ENCODE measurements around the gene OBP2A.
"Not testable (repeated sequence)": the region's sequence is repeated elsewhere in the genome, so short reads cannot be mapped to it uniquely, and the experiment has no call there.

Gene OBP2A

GRCh38 chr9:135525241-135526088 lies 20.5 kb upstream of the OBP2A start:
- DNase-seq = no peak

- DNase-seq = no peak
These were observed 19.7 kb upstream of the OBP2A start for GRCh38 chr9:135526089-135526729.

GRCh38 chr9:135526730-135527571 lies 19.0 kb upstream of the OBP2A start:
- DNase-seq = no peak

- DNase-seq = not testable (repeated sequence)
These were observed 17.0 kb upstream of the OBP2A start for GRCh38 chr9:135528842-135529435.

GRCh38 chr9:135530146-135530545 lies 15.8 kb upstream of the OBP2A start:
- DNase-seq = no peak

GRCh38 chr9:135531096-135531495 lies 14.8 kb upstream of the OBP2A start:
- DNase-seq = no peak

- no peak for DNase-seq
These were observed 12.8 kb upstream of the OBP2A start for GRCh38 chr9:135533113-135533512.

- DNase-seq = no peak
These were observed 12.3 kb upstream of the OBP2A start for GRCh38 chr9:135533674-135534073.

- DNase-seq = not testable (repeated sequence)
These were observed 11.7 kb upstream of the OBP2A start for GRCh38 chr9:135534192-135534711.

GRCh38 chr9:135534826-135535225 lies 11.1 kb upstream of the OBP2A start:
- DNase-seq = not testable (repeated sequence)

- not testable (repeated sequence) for DNase-seq
These were observed 10.3 kb upstream of the OBP2A start for GRCh38 chr9:135535631-135536030.

GRCh38 chr9:135536216-135536615 lies 9.7 kb upstream of the OBP2A start:
- no peak for DNase-seq

GRCh38 chr9:135543262-135543894 lies 2.5 kb upstream of the OBP2A start:
- not testable (repeated sequence) for DNase-seq

GRCh38 chr9:135544981-135545635 lies 818 bp upstream of the OBP2A start:
- no peak for DNase-seq

- not testable (repeated sequence) for DNase-seq
These were observed 1.1 kb downstream of the OBP2A start for GRCh38 chr9:135546792-135547617.

GRCh38 chr9:135547756-135548736 lies 2.1 kb downstream of the OBP2A start:
- no peak for DNase-seq

GRCh38 chr9:135549478-135550343 lies 3.8 kb downstream of the OBP2A start:
- not testable (repeated sequence) for DNase-seq

Measured in nucleus accumbens (tissue), 56 donors.